Hair follicle dermal papilla cell (primary cell): ENCODE results near the gene LCE3B. TPM values are rescaled to one million over a fixed set of nuclear protein-coding genes. Genes with fewer than 3 reads are reported as not detected.

Source experiments
- small RNA-seq: library from RNA; depleted of rRNA; stranded (forward); fragments of <200 nt; gene quantifications from one replicate; pipeline ENCODE3, GENCODE V24; 2012
- total RNA-seq: library from RNA; depleted of rRNA; stranded (reverse); fragments of >200 nt; gene quantifications from 2 replicates; pipeline ENCODE4 v1.2.3, GENCODE V29; 2012

LCE3B gene
- not detected in 2 replicates for total RNA-seq

GRCh38 chr1:152613511-152613910 lies at the start of gene LCE3B:
TSS of gene LCE3B (plus strand) at chr1:152613811. CDS start at chr1:152613811, 0 bp downstream.

GRCh38 chr1:152566681-152567080 lies 46.9 kb upstream of the LCE3B start, which contains the start of gene LCE3E:
TSS of gene LCE3E (minus strand) at chr1:152566780. CDS start at chr1:152566208, 572 bp downstream.

GRCh38 chr1:152580433-152580832 lies 33.2 kb upstream of the LCE3B start, which contains the start of gene LCE3D:
TSS of gene LCE3D (minus strand) at chr1:152580516. CDS start at chr1:152579936, 580 bp downstream.

GRCh38 chr1:152599934-152600333 lies 13.7 kb upstream of the LCE3B start, which contains the start of gene LCE3C:
TSS of gene LCE3C (plus strand) at chr1:152600234. CDS start at chr1:152600732, 498 bp downstream.

GRCh38 chr1:152622803-152623202 lies 9.2 kb downstream of the LCE3B start, which contains the start of gene LCE3A:
TSS of gene LCE3A (minus strand) at chr1:152623103. CDS start at chr1:152623103, 0 bp downstream.

GRCh38 chr1:152663098-152663497 lies 49.5 kb downstream of the LCE3B start, which contains the start of gene LCE2D:
TSS of gene LCE2D (plus strand) at chr1:152663380. CDS start at chr1:152664106, 726 bp downstream.

Small RNAs within 50 kb of the gene (small RNA-seq; reads per million reads assigned to genes)
- gene LCE3A, result not detected
- not detected for gene LCE3B

Other genes with a start within 250 kb of the LCE3B start
- not detected in 2 replicates for gene CRNN, start 199.5 kb upstream of the LCE3B start, total RNA-seq
- gene LCE5A, start 103.0 kb upstream of the LCE3B start, total RNA-seq, result not detected in 2 replicates
- gene CRCT1, start 99.3 kb upstream of the LCE3B start, total RNA-seq, result not detected in 2 replicates
- gene LCE3E, start 47.0 kb upstream of the LCE3B start, total RNA-seq, result not detected in 2 replicates
- gene LCE3D, start 33.3 kb upstream of the LCE3B start, total RNA-seq, result not detected in 2 replicates
- not detected in 2 replicates for gene LCE3C, start 13.6 kb upstream of the LCE3B start, total RNA-seq
- not detected in 2 replicates for gene LCE3A, start 9.3 kb downstream of the LCE3B start, total RNA-seq
- not detected in 2 replicates for gene LCE2D, start 49.6 kb downstream of the LCE3B start, total RNA-seq
- gene LCE2C, start 61.5 kb downstream of the LCE3B start, total RNA-seq, result not detected in 2 replicates
- not detected in 2 replicates for gene LCE2B, start 72.3 kb downstream of the LCE3B start, total RNA-seq
- gene LCE2A, start 84.5 kb downstream of the LCE3B start, total RNA-seq, result not detected in 2 replicates
- not detected in 2 replicates for gene LCE4A, start 94.3 kb downstream of the LCE3B start, total RNA-seq
- not detected in 2 replicates for gene KPRP, start 144.2 kb downstream of the LCE3B start, total RNA-seq
- not detected in 2 replicates for gene LCE1F, start 161.3 kb downstream of the LCE3B start, total RNA-seq
- not detected in 2 replicates for gene LCE1E, start 172.4 kb downstream of the LCE3B start, total RNA-seq
- gene LCE1D, start 182.9 kb downstream of the LCE3B start, total RNA-seq, result not detected in 2 replicates
- gene LCE1C, start 192.8 kb downstream of the LCE3B start, total RNA-seq, result not detected in 2 replicates
- not detected in 2 replicates for gene LCE1B, start 198.2 kb downstream of the LCE3B start, total RNA-seq
- gene LCE1A, start 213.7 kb downstream of the LCE3B start, total RNA-seq, result not detected in 2 replicates
- gene LCE6A, start 229.0 kb downstream of the LCE3B start, total RNA-seq, result not detected in 2 replicates
- gene LCE7A, start 246.2 kb downstream of the LCE3B start, total RNA-seq, result not detected in 2 replicates